Small intestine (tissue), 7 donors: ENCODE data around the gene RXRG. TPM values are rescaled to one million over a fixed set of nuclear protein-coding genes. Genes with fewer than 3 reads are reported as not detected.
"Not testable (repeated sequence)": the region's sequence is repeated elsewhere in the genome, so short reads cannot be mapped to it uniquely, and the experiment has no call there.

Source experiments
- DNase-seq, 2 donors: peaks; one replicate each; pipeline versions ENCODE4 v3.0.0 to v3.0.0-alpha.2; 2013
- FAIRE-seq: peaks from 2 replicates; lab custom pipeline; 2012; peaks lifted over from hg19 to GRCh38; lab: Jason Lieb, UNC
- H3K27ac ChIP-seq, 3 donors: one replicate each; pipeline ENCODE4 v1.5.1; 2013; ENCODE audit warnings: low read length in 2 of 3, mild to moderate bottlenecking in 2 of 3, control low read depth in 1 of 3, inconsistent platforms in 1 of 3, low read depth in 1 of 3, moderate library complexity in 1 of 3
- H3K27me3 ChIP-seq, 3 donors: one replicate each; pipeline ENCODE4 v1.6.1; 2013; ENCODE audit warnings: low read length in 3 of 3, inconsistent platforms in 1 of 3; ENCODE audit not compliant: control insufficient read depth in 3 of 3, insufficient read depth in 3 of 3
- H3K36me3 ChIP-seq, 3 donors: one replicate each; pipeline ENCODE4 v1.6.1; 2013; ENCODE audit warnings: low read length in 3 of 3, inconsistent platforms in 1 of 3, low read depth in 1 of 3, mild to moderate bottlenecking in 1 of 3, moderate library complexity in 1 of 3; ENCODE audit not compliant: control insufficient read depth in 3 of 3, insufficient read depth in 2 of 3
- H3K4me1 ChIP-seq, 3 donors: one replicate each; pipeline ENCODE4 v1.6.1; 2013; ENCODE audit warnings: low read length in 2 of 3, inconsistent platforms in 1 of 3, low read depth in 1 of 3, mild to moderate bottlenecking in 1 of 3, moderate library complexity in 1 of 3; ENCODE audit not compliant: control insufficient read depth in 3 of 3, insufficient read depth in 2 of 3
- H3K4me3 ChIP-seq, 3 donors: one replicate each; pipeline ENCODE4 v1.5.1; 2013; ENCODE audit warnings: low read length in 3 of 3, control low read depth in 1 of 3, inconsistent platforms in 1 of 3, low read depth in 1 of 3, mild to moderate bottlenecking in 1 of 3, moderate library complexity in 1 of 3
- H3K9me3 ChIP-seq, 2 donors: one replicate each; pipeline ENCODE4 v1.6.1; 2013; ENCODE audit warnings: low read depth in 1 of 2, low read length in 1 of 2; ENCODE audit not compliant: control insufficient read depth in 2 of 2, insufficient read depth in 1 of 2
- WGBS, 3 donors: extraction: QIAGEN DNeasy Blood & Tissue Kit; methylation state at CpG; one replicate each; pipeline ENCODE4 v1.1.7; 2013; 5-methylcytosine and 5-hydroxymethylcytosine counted together
- polyA plus RNA-seq, 4 donors: library from polyadenylated mRNA; stranded (reverse) in 3 of 4; unstranded in 1 of 4; fragments of 200-250 nt in 3 of 4; fragments of 120-200 nt in 1 of 4; gene quantifications; one replicate each; pipeline versions ENCODE4 v1.2.1 to v1.2.3, GENCODE V29; 2013
- donor health status: healthy with polysubstance abuse.
- donor health status: control.
- donor health status: control.
- donor health status: Bipolar disorder and iron deficiency.
- donor health status: healthy.

Gene RXRG
- polyA plus RNA-seq, 4 donors = 1.1 to 1.2 (median 1.1) TPM; not detected in 1

DNA sequence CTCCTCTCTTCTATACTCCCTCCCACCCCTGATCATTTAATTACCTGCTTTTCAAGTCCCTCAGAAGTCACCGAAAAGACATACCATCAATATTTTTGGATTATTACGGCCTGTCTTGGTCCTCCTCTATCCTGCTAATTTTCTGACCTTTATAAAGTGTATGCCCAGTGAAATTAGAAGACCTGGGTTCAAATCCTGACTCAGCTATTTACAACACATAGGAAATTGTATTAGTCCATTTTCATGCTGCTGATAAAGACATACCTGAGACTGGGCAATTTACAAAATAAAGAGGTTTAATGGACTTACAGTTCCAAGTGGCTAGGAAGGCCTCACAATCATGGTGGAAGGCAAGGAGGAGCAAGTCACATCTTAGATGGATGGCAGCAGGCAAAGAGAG lies 14.8 kb upstream of the RXRG start:
- H3K27me3 ChIP-seq, H3K27ac ChIP-seq, H3K36me3 ChIP-seq, FAIRE-seq, H3K4me3 ChIP-seq, DNase-seq, H3K4me1 ChIP-seq, H3K9me3 ChIP-seq: not testable (repeated sequence)
- WGBS, 3 donors = 92 to 95% (median 93%) methylated on average over 2 of the region's 2 CpGs

DNA sequence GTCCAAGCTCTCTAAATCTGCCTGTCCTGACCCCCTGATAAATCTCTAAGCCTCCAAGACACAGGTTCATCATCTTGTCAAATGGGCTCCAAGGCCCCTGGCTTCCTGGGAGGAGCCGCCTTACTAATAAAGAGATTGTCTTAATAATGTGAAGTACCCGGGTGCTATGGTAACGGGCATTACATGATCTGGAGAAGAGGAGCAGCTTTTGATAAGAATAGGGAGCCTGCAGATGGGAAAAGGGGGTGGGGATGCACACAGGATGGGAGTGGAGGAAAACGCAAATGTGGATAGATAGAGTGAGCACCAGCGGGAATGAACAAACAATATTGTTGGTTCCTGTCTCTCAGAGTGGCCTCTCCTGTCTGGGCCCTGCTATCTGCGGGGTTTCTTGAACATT lies 11.9 kb upstream of the RXRG start:
- no peak overlapping the region for H3K4me3 ChIP-seq
- H3K27me3 ChIP-seq = no peaks in the 10 kb centered on the region
- no peaks in the 10 kb centered on the region for H3K4me1 ChIP-seq
- DNase-seq (no peak), FAIRE-seq (no peak)
- H3K27ac ChIP-seq = no peak overlapping the region
- no peaks in the 10 kb centered on the region for H3K9me3 ChIP-seq
- no peaks in the 10 kb centered on the region for H3K36me3 ChIP-seq
- WGBS, 3 donors = 69 to 77% (median 77%) methylated on average over 6 of the region's 6 CpGs

- Histone ChIP-seq H3K4me1 (no peaks in the 10 kb centered on the region), H3K4me3 (no peak overlapping the region), H3K36me3 (no peaks in the 10 kb centered on the region), H3K9me3 (no peaks in the 10 kb centered on the region), H3K27me3 (no peaks in the 10 kb centered on the region), H3K27ac (no peak overlapping the region)
- WGBS, 3 donors = 33 to 72% (median 52%) methylated on average over 1 of the region's 1 CpG
- FAIRE-seq (no peak), DNase-seq (no peak)
These were observed 11.2 kb upstream of the RXRG start for GRCh38 chr1:165456114-165456513.

DNA sequence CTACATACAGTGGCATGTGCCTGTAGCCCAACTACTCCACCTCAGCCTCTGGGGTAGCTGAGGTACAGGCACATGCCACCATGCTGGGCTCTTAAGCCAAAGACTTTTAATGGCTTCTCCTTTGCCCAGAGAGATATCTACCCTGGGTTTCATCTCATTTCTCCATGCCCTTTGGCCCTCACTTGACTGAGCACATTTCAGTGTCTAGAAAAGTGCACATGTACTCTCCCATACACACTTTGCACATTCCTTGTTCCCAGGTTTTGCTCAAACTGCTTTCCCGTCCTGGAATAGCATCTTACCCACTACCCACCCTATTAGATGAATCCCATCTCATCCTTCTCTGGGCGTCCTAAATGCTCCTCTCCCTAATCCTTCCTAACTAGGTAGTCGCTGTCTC lies 10.2 kb upstream of the RXRG start:
- Histone ChIP-seq H3K27me3 (peaks cover 0 to 1% (median 0%) of the 10 kb centered on the region in 3 donors), H3K27ac (no peak overlapping the region), H3K9me3 (no peaks in the 10 kb centered on the region), H3K4me3 (no peak overlapping the region), H3K36me3 (no peaks in the 10 kb centered on the region), H3K4me1 (no peaks in the 10 kb centered on the region)
- no peak for DNase-seq
- WGBS, 3 donors = 86 to 87% (median 86%) methylated on average over 3 of the region's 3 CpGs
- no peak for FAIRE-seq

GRCh38 chr1:165454091-165454610 lies 9.2 kb upstream of the RXRG start:
- FAIRE-seq (no peak), DNase-seq (no peak)

DNA sequence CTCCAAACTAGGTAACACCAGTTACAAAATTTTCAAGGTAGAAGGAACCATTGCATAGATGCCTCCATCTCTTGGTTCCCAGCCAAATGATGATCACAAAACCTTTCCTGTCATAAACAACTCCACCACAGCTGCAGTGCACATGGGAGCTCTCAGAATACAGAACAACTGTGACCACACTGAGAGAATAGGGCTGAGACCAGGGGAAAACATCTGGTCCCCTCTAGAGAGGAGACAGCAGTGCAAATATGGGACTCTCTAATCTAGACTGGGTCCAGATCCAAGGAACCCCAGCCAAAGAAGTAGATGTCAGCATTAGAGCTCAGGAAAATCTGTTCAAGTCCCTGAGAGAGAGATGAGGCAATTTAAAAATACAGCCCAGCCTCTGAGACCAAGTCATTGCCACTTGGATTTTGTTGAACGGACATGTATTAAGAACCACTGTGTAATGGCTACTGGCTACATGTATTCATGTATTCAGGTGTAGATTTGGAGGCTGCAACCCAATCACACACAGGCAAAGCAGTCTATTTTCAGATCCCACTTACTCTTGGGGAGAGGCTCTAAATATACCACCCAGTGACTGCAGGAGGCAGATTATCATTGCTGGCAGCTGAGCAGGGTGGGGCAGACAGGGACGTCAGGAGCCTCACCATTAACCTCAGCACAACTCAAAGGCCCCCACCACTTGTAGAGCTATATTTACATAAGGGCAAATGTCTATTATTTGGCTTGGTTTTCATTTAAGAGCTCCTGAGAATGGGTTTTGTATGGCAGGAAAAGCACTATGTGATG lies 7.6 kb upstream of the RXRG start:
- no peak for FAIRE-seq
- no peaks in the 10 kb centered on the region for H3K36me3 ChIP-seq
- H3K27me3 ChIP-seq = peaks cover 0 to 1% (median 0%) of the 10 kb centered on the region in 3 donors
- H3K27ac ChIP-seq = no peak overlapping the region
- H3K9me3 ChIP-seq = no peaks in the 10 kb centered on the region
- H3K4me1 ChIP-seq = no peaks in the 10 kb centered on the region
- 48 to 62% (median 55%) methylated on average over 2 of the region's 2 CpGs for WGBS, 3 donors
- no peak for DNase-seq
- H3K4me3 ChIP-seq = no peak overlapping the region

More at GRCh38 chr1:165454091-165454610, 9.2 kb upstream of the RXRG start:
- peaks cover 0 to 1% (median 0%) of the 10 kb centered on the region in 3 donors for H3K27me3 ChIP-seq
- no peak overlapping the region for H3K4me3 ChIP-seq
- 79 to 85% (median 82%) methylated on average over 3 of the region's 3 CpGs for whole genome bisulfite sequencing, 3 donors
- no peak overlapping the region for H3K27ac ChIP-seq
- no peaks in the 10 kb centered on the region for H3K9me3 ChIP-seq
- H3K4me1 ChIP-seq = no peaks in the 10 kb centered on the region
- H3K36me3 ChIP-seq = no peaks in the 10 kb centered on the region

- WGBS, 3 donors = 65 to 87% (median 83%) methylated on average over 2 of the region's 2 CpGs
- no peak for FAIRE-seq
These were observed 6.8 kb upstream of the RXRG start for GRCh38 chr1:165451691-165452090.

DNA sequence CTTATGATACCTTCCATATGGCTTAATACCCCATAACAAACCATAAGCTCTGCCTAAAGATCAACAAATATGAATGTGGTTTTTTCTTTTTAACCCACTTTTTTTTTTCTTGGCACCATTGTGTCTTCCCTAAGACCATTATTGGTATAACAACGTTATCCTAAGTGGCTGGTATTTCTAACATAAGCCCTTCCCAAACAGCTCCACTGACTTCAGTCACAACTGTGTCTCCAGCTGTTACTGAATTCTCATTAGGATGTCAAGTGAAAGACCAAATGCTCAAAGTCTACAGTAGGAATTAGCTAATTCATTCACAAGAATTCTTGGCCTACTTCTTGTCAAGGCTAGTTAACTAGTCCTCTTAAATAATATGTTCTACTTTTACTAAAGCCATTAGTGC lies 4.2 kb upstream of the RXRG start:
- Histone ChIP-seq H3K4me3 (no peak overlapping the region), H3K9me3 (no peaks in the 10 kb centered on the region), H3K4me1 (no peaks in the 10 kb centered on the region), H3K27me3 (peaks cover 0 to 24% (median 6%) of the 10 kb centered on the region in 3 donors), H3K27ac (no peak overlapping the region), H3K36me3 (no peaks in the 10 kb centered on the region)
- WGBS, 3 donors = 27 to 56% (median 29%) methylated on average over 1 of the region's 1 CpG
- FAIRE-seq = no peak
- DNase-seq = no peak

More at GRCh38 chr1:165451691-165452090, 6.8 kb upstream of the RXRG start:
- Histone ChIP-seq H3K27ac (no peak overlapping the region), H3K4me1 (no peaks in the 10 kb centered on the region), H3K4me3 (no peak overlapping the region), H3K36me3 (no peaks in the 10 kb centered on the region), H3K27me3 (peaks cover 0 to 1% (median under 1%) of the 10 kb centered on the region in 3 donors), H3K9me3 (no peaks in the 10 kb centered on the region)
- DNase-seq = no peak
